ENCODE results near the gene RPL12.

DNA sequence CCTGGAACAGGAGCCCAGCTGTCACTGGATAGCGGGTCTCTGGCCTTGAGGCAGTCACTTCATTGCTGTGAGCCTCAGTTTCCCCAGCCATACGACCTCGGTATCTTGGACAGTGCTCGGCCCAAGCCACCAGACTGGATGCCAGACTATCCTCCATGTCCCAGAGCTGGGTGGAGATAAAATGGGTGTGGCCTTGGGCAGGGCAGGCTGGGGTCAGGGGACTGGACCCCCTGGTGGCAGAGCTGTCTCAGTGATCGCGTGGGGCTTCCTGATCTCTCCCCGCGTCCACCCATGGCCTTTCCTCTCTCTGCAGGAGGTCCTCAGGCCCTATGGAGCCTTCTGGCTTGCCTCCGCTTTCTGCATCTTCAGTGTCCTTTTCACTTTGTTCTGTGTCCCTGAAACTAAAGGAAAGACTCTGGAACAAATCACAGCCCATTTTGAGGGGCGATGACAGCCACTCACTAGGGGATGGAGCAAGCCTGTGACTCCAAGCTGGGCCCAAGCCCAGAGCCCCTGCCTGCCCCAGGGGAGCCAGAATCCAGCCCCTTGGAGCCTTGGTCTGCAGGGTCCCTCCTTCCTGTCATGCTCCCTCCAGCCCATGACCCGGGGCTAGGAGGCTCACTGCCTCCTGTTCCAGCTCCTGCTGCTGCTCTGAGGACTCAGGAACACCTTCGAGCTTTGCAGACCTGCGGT lies 44.3 kb downstream of the RPL12 start:
- no peak for TF ChIP-seq CTCF (optimal IDR thresholded peaks at IDR 0.05 in 1 of 3, IDR thresholded peaks at IDR 0.05 in 1 of 3, conservative IDR thresholded peaks at IDR 0.05 in 1 of 3; ENCODE audit: extremely low read depth in 1 of 3, insufficient read depth in 2 of 3, low read length in 3 of 3)
- no peak for TF ChIP-seq EZH2 (IDR thresholded peaks at IDR 0.05; ENCODE audit: low read length)
